ENCODE data around the gene GAL3ST2.

DNA sequence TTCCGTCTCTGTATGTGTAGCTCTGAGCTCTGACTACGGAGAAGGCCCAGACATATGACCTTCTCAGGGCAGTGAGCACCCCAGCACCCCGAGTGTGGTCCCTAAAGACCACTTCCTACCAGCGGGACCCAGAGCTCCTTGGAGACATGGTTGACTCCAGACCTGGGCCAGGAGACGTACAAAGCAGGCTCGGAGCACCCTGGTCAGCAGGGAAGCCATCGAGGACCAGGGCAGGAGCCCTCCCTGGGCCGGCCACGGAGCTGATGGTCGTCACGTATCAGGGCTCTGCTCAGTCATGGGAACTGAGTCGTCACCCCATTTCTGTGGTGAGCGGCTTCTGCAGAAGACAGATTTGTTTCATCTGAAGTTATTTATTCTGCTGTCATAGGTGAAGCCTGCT, 19.6 kb downstream of the GAL3ST2 start:
- TF ChIP-seq, protein P1, sequence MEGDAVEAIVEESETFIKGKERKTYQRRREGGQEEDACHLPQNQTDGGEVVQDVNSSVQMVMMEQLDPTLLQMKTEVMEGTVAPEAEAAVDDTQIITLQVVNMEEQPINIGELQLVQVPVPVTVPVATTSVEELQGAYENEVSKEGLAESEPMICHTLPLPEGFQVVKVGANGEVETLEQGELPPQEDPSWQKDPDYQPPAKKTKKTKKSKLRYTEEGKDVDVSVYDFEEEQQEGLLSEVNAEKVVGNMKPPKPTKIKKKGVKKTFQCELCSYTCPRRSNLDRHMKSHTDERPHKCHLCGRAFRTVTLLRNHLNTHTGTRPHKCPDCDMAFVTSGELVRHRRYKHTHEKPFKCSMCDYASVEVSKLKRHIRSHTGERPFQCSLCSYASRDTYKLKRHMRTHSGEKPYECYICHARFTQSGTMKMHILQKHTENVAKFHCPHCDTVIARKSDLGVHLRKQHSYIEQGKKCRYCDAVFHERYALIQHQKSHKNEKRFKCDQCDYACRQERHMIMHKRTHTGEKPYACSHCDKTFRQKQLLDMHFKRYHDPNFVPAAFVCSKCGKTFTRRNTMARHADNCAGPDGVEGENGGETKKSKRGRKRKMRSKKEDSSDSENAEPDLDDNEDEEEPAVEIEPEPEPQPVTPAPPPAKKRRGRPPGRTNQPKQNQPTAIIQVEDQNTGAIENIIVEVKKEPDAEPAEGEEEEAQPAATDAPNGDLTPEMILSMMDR (IDR thresholded peaks at IDR 0.05) = no peak
- no peak for TF ChIP-seq POLR2A (IDR thresholded peaks at IDR 0.05)

Data from Peyer's patch (tissue), 4 donors.